NCI-H146 (cell line): Measurements from ENCODE around the gene C6orf118.

Source experiments
- DNase-seq: peaks from one replicate; lab custom pipeline; 2025; lab: John Stamatoyannopoulos, UW

The C6orf118 gene

DNA sequence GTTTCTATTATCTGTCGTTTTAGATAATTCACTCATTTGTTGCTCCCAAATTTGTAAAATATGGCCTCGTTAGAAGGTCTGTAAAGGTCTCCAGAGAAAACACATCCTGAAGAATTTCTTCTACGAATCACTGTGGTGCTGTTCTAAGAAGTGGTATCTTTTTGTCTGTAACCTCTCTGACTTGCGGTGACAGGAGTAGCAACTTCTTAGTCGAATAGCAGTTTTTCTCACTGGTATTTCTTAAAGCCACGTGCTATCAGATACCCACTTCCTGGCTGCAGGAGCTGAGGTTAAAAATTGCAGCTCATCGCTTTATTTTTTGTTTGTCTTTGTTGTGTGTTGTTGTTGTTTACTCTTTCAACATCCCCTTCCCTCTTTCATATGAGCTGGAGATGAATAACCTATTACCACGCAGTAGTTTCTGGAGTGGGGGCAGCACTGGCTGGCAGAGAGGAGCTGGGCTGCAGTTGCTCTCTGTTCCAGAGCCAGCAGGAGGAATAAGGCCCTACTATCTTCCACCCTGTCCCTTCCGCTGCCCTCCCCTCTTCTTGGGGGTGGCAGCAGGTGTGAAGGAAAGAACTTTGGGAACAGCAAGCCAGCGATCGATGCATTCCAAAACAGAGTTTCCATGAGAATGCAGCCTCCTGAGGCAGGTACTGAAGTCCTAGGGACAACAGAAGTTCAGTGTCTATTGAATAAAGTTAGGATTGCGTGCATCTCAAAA lies 64.7 kb downstream of the C6orf118 start:
- no peak for DNase-seq

DNA sequence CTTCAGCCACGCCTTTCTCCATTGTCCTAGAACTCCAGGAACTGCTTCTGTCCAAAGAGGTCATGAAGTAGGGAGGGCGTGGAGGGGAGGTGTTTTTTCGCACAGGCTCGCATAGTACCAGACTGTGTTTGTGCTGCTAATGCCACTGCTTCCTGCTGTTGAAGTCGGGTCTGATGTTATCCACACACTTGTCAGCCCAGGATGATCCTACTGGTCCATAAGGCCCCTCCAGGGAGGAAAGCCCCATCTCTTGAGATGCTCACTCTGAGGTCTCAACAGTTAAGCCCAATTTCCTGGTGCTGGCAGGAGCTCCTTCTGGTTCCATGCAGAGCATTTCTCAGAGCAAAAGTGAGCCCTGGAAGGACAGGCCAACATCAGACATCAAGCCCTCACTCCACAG lies 65.6 kb downstream of the C6orf118 start:
- no peak for DNase-seq

DNA sequence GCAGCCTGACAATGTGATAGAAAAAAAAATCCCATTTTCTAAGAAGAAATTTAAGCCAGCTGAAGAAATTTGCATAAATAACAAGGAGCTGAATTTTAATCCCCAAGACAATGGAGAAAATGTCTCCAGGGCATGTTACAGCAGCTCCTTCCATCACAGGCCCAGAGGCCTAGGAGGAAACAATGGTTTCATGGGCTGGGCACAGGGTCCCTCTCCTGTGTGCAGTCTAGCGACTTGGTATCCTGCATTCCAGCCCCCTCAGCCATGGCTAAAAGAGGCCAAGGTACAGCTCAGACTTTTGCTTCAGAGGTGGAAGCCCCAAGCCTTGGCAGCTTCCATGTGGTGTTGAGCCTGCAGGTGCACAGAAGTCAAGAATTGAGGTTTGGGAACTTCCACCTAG lies 73.1 kb downstream of the C6orf118 start:
- no peak for DNase-seq

DNA sequence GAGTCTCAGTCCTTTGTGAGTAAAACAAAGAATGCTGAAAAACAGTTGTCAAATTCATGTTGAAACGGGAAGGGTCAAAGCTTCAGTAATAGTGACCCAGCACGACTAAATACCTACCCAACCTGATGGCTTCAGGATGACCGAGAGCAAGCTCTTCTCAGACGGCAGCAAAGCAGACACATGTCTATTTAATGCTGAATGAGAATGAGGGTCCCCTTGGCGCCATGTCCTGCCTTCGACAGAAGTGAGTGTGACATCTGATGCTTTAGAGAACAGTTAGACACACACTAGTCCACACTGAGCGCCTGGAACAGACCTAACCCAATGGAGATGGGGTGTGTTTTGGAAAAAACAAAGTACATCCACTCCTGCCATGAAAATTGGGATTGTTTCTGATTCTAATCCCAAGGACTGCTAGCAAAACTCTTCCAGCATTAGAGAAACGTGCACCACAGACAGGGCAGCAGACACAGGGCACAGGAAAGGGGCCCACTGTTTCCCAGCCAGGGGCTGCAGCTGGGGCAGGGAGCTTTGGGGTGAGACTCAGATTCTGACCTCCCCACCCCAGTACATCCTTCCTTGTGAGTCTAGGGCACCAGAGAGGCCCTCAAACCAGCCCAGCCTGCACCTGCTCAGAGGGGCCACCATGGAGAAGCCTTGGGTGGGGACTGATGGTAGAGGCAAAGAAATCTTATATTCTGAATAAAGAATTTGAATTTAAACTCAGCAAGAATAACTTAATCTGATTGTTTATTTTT lies 76.5 kb downstream of the C6orf118 start:
- no peak for DNase-seq

DNA sequence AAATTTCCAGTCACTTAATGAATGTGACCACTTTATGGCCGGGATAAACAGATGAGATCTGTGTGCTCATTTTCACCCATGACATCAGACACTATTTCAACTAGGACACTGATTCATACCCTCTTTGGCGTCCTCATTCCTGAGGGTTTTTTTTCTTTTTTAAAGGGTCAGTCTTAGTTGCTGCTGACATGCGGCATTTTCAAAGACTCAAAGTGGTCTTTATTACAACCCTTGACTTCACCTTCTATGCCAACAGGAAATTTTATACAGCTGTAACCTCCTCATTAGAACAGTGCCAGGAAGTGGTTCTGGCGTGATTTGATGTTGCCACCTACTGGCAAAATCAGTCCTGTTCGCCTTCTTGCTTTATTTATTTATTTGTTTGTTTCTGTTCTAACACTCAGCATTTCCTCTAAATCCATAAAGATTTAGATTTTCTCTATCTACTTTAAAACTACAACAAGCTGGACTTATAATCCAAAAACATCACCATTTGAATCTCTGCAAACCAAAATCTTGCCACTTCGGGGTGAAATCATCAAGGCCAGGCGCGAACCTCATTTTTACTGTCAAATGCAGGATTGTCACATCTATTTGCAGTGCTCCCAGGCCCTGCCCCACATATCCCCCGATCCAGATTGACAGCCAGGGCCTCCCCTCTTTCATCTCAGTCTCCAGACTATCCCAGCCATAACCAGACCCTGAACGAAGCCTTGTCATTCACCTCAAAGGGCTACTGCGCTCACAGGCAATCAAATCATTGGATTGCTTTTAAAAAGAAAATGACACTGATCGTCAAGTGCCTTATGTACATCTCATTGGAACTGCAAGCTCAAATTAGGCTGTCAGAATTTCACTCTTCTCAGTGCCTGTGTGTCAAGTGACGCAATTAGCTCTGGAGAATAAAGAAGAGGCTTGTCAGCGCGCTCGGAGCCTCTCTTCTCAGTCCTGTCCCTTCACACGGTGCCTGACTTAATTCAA lies 77.5 kb downstream of the C6orf118 start:
- DNase-seq, result peak; percentile 17

DNA sequence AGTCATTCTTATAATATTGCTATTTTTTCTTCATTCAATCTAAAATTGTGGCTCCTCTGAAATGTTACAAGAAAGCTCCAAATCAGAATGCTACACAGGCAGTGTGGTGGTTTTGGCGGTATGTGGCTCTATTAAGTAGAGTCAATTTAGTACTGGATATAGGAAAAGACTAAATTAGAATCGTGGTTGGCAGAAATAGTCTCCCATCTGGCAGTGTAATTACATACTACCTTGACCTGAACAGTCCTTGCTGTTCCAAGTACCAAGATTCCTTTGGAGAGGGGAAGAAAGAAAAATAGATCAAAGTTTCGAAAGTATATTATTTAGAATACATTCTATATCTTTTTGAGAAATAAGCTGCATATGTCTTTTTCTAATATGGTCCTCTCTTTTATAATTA lies 78.2 kb downstream of the C6orf118 start:
- DNase-seq, result no peak
